HG03378 (cell line): Measurements from ENCODE around the gene NSUN5.
"Not testable (repeated sequence)": the region's sequence is repeated elsewhere in the genome, so short reads cannot be mapped to it uniquely, and the experiment has no call there.

Experiments used
- ATAC-seq: cut with Tn5 transposase; IDR thresholded peaks from one replicate; pipeline ENCODE4 v1.9.1; 2021; ENCODE audit warnings: mild to moderate bottlenecking, moderate library complexity; ENCODE audit not compliant: unreplicated experiment

The NSUN5 gene

DNA sequence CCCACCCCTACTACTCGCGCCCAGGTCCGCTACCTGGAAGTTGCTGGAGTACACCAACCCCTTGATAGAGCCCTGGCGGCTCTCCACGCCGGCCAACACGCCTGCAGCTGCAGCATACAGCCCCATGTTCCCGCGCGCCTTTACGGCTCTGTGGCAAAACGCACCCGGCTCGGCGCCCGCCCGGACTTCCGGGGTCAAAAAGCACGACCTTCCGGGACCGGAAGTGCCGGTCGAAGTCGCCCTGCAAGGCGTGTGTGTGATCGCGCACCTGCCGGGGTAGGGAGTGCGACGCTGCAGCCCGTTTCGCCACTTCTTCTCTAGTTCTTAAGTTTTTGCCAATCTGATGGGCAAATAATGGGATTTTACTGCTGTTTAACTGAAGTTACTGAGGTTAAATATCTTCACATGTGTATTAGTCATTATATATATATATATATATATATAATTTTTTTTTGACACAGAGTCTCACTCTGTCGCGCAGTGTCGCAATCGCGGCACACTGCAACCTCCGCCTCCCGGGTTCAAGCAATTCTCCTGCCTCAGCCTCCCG, at the start of gene NSUN5:
Gene NSUN5, minus strand, starts transcription at position 162 of the 550 bp plus-strand sequence. Its CDS starts 36 bp downstream, at position 126.
- ATAC-seq = peak; percentile 60

GRCh38 chr7:73356159-73356558, 47.5 kb upstream of the NSUN5 start:
- ATAC-seq = no peak

- ATAC-seq = no peak
Observed at GRCh38 chr7:73354821-73355220, 46.2 kb upstream of the NSUN5 start.

- no peak for ATAC-seq
Observed at GRCh38 chr7:73354196-73354595, 45.6 kb upstream of the NSUN5 start.

- no peak for ATAC-seq
Observed at GRCh38 chr7:73353243-73353642, 44.6 kb upstream of the NSUN5 start.

DNA sequence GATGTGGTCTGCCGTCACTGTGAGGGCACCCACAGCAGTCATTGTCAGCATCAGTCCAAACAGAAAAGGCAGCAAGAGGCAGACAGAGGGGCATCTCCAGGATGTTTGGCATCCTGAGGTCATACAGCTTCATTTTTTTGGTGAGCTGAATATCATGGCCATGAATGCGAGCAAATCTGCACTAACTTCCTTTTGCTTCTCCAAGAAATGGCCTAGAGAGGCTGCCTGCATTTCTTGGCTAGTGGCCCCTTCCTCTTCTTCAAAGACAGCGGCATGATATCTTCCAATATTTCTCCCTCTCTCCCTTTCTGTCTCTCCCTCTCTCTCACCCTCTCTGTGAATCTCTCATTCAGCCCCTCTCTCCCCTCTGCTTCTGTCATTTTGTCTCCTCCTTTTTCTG, 44.2 kb upstream of the NSUN5 start:
- no peak for ATAC-seq

DNA sequence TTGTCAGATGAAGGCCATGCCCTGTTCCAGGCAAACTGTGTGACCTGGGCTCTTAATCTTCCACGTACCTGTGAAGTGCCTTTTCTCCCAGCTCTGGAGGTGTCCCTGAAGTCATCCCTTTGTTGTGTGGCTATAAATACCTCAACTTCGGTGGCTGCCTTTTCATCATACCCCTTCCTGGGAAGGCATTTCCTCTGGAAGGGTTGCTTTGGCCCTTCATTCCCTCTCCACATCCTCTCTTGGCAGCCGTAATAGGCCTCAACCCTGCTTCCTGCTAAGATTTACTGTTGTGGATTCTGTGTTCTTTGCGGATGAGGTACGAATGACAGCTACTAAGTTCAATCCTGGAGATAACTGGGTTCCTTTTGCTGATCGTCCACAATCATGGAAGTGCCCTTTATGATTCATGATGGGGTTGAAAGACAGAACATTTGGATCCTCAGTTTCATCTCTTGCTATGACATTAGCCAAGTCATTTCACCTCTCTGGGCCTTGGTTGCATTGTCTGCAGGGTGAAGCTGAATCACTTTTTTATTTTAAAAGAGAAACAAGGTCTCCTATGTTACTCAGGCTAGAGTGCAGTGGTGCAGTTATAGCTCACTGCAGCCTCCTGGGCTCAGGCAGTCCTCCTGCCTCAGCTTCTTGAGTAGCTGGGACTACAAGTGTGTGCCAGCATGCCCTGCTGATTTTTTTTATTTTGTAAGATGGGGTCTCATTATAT, 43.0 kb upstream of the NSUN5 start:
- no peak for ATAC-seq

DNA sequence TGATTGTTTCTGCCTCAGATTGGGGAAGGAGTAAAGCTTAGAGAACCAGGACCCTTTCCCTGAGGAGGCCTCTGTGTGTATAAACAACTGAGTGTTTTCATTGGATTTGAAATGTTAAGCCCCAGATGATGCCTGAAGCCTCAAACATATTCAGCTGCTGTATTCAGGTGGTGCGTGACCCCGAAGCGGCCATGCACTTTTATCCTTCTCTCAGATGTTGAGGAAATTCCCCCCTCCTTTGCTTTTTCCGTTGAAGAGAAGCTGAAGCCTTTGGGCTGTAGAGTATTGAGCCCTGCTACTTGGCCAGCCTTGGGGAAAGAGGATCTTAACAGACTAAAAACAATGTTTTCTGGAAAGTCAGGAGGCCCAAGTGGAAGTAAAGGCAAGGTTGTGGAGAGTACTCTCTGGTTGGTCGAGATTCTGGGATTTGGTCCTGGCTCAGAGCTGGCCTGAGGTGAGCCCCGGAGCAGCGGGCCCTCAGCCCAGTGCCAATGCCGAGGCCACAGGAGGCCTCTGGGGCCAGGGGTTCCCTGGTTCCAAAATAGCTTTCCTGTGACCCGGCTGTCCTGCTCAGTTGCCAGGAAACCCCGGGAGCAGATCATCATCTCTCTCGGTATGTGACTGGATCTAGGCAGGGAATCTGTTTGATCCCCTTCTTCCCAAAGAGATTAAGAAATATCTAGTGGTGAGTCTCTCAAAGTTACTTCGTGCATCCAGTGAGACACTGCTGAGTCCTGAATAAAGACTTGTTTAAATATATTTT, 41.9 kb upstream of the NSUN5 start:
- no peak for ATAC-seq

GRCh38 chr7:73349763-73350162, 41.1 kb upstream of the NSUN5 start:
- no peak for ATAC-seq

- no peak for ATAC-seq
Observed at GRCh38 chr7:73345951-73346350, 37.3 kb upstream of the NSUN5 start.

GRCh38 chr7:73345538-73345937, 36.9 kb upstream of the NSUN5 start:
- no peak for ATAC-seq

DNA sequence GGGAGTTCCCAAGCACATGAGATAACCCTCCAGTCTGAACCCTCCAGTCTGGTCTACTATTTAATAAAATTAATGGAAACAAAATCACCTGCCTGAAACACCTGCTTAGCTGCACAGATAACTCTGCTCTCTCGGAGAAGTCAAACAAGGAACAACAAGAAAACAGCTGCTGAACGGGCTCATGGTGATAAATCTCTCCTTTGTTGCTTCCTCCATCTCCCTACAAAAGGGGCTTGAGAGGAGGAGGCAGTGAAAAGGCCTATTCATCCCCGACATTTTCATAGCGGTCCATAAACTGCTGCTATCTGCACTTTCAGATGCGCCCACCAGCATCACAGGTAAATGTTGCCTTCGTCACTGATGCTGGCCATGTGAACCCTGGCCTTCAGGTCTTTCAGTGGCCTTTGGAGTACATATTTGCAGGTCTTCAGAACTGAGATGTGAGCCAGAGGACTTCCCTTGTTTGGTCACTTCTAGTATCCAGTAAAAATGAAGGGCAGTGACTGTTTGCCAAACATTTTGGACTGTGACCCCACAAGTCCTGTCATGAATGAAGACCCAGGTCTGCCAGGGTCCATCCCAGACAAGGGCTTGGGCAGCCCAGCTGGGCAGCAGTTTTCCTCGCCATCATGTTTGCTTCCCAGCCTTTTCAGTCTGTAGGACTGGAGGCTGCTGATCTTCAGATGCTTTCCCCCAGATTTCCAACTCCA, 35.2 kb upstream of the NSUN5 start:
- ATAC-seq = no peak

DNA sequence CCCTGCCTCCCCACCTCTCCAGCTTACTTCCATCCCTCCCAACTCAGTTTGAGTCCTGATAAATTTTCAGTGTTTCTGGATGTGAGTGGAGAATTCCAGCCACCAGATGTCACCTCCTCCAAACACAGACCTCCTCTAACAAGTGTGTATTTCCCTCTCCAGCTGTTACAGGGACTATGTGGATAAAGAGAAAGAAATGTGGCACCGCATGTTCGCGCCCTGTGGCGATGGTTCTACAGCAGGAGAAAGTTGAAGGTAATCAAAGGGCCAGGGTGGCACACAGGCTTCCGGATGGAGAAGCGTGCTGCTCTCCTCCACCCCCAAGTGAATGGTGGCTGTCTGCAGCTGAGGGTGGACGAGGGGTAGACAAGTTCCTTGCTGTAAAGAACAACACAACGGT, 34.0 kb upstream of the NSUN5 start:
- ATAC-seq = no peak

DNA sequence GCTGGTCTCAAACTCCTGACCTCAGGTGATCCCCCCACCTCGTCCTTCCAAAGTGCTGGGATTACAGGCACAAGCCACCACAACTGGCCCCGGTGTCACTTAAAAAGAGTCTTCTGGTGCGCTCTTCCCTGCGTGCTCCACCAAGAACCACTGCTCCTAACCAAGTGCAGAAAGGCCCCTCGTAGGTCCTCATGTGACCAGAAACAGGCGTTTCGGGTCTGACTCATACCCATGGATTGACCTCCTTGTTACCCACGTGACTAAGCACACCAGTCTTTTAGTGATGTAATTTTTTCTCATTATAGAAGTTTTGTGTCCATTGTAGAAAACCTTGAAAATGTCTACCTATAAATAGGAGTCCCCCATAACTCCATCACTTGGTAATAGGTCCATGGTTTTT, 33.3 kb upstream of the NSUN5 start:
- no peak for ATAC-seq

DNA sequence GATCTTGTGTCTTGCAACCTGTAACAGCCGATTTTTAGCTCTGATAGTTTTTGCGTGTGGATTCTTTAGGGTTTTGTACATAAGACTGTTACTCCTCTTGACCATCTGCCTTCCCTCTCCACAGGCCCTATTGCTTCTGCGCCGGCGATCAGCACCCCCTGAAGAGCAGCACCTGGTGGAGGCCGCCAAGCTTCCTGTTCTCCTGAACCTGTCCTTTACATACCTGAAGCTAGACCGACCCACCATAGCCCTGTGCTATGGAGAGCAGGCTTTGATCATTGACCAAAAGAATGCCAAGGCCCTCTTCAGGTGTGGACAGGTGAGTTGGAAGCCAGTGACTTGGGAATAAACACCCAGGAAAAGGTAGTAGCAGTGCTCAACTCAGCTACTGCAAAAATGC, 31.9 kb upstream of the NSUN5 start:
- no peak for ATAC-seq

DNA sequence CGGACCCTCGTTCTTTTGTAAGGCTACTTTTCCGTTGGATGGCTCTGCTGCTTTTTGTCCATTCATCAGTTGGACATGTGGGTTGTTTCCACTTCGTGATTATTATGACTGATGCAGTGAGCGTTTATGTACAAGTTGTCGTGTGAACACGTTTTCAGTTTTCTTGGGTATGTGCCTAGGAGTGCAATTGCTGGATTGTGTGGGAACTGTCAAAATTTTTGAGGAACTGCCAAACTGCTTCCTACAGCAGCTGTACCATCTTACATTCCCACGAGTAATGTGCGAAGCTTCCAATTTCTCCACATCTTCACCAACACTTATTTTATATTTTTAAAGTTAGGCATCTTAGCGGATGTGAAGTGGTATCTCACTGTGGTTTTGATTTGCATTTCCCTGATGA, 29.7 kb upstream of the NSUN5 start:
- no peak for ATAC-seq

- ATAC-seq = no peak
Observed at GRCh38 chr7:73332447-73332846, 23.8 kb upstream of the NSUN5 start.

DNA sequence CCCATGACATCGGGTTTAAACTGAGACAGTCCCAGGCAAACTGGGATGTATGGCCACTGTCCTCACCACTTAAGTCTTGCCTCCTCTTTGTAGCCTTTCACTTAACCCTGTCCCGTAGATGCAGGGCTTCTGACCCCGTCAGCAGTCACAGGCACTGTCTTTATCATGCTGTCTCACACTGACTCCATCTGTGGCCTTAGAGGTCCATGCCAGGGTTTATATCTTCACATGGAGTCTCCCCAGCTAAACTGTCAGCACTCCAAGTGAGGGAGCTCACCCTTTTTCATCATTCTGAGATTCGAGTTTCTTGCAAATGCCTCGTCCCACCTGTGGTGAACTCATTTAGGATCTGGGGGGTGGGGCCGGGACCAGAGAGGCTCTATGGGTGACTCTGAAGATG, 22.1 kb upstream of the NSUN5 start:
- no peak for ATAC-seq

DNA sequence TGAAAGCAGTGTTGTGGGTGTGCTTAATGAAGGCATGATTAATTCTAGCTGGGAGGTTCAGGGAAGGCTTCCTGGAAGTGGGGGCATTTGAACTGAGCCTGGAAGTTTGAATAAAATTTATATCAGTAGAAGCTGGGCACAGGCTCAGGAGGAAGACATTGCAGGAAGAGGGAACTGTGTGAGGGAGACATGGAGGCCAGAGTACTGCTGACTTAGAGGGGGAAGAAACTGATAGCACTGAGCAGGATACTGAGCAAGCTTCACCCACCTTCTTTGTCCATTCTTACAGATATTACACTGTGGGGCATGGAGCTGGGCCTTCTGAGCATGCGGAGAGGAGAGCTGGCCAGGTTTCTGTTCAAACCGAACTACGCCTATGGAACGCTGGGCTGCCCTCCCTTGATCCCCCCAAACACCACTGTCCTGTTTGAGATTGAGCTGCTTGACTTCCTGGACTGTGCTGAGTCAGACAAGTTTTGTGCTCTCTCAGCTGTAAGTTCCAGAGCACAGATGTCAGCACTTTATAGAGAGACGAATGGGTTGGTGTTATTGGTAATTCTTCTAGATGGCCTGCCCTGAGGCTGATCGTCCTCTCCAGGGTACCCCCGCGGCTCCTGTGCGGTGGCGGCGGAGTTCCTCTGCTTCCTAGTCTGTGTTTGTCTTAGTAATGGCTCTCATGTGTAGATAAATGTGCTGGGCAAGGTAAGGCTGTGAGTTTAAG, 21.4 kb upstream of the NSUN5 start:
- no peak for ATAC-seq

DNA sequence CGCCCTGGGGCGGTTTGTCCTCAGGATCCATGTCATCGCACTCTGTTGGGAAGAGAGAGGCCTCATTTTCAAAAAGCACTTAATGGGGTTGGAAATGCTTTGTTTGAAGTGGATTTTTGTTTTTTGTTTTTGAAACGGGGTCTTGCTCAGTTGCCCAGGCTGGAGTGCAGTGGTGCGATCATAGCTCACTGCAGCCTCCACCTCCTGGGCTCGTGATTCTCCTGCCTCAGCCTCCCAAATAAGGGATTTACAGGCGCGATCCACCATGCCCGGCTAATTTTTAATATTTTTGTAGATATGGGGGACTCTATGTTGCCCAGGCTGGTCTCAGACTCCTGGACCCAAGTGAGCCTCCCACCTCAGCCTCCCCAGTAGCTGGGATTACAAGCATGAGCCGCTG, 20.1 kb upstream of the NSUN5 start:
- ATAC-seq = no peak

GRCh38 chr7:73327922-73328321, 19.3 kb upstream of the NSUN5 start, which contains the start of the genes FKBP6 and TRIM50:
FKBP6 (plus strand) TSS chr7:73328161; CDS start chr7:73328429, 268 bp downstream.
TRIM50 (minus strand) TSS chr7:73328082; CDS start chr7:73324787, 3,295 bp downstream.
- not testable (repeated sequence) for ATAC-seq
